Urinary bladder (tissue), 4 donors: Measurements from ENCODE around the gene RANBP3L. TPM values are rescaled to one million over a fixed set of nuclear protein-coding genes. Genes with fewer than 3 reads are reported as not detected.
"Not testable (repeated sequence)": the region's sequence is repeated elsewhere in the genome, so short reads cannot be mapped to it uniquely, and the experiment has no call there.

Experiments used
- DNase-seq: peaks from one replicate; pipeline ENCODE4 v3.0.0-alpha.2; 2015; ENCODE audit errors: extremely low spot score
- H3K27ac ChIP-seq: one replicate; pipeline ENCODE4 v1.5.1; 2013; ENCODE audit warnings: low read depth, mild to moderate bottlenecking, moderate library complexity
- H3K36me3 ChIP-seq: one replicate; pipeline ENCODE4 v1.6.1; 2013; ENCODE audit warnings: mild to moderate bottlenecking, moderate library complexity; ENCODE audit not compliant: insufficient read depth
- H3K4me1 ChIP-seq: one replicate; pipeline ENCODE4 v1.6.1; 2013; ENCODE audit warnings: mild to moderate bottlenecking, moderate library complexity; ENCODE audit not compliant: insufficient read depth
- H3K4me3 ChIP-seq: one replicate; pipeline ENCODE4 v1.5.1; 2013; ENCODE audit warnings: low read depth, low read length
- WGBS: extraction: QIAGEN DNeasy Blood & Tissue Kit; methylation state at CpG from one replicate; pipeline ENCODE4 v1.1.7; 2013; 5-methylcytosine and 5-hydroxymethylcytosine counted together
- polyA plus RNA-seq: library from polyadenylated mRNA; stranded (reverse); fragments of 200-250 nt; gene quantifications from one replicate; pipeline ENCODE4 v1.2.3, GENCODE V29; 2013
- total RNA-seq: library from RNA; depleted of rRNA; stranded (reverse); fragments of >200 nt; gene quantifications from one replicate; pipeline ENCODE4 v1.2.3, GENCODE V29; 2014
- donor health status: healthy with polysubstance abuse.
- donor health status: healthy.

The RANBP3L gene
- total and polyA plus RNA-seq, 2 donors: 5.7 to 38.7 TPM

DNA sequence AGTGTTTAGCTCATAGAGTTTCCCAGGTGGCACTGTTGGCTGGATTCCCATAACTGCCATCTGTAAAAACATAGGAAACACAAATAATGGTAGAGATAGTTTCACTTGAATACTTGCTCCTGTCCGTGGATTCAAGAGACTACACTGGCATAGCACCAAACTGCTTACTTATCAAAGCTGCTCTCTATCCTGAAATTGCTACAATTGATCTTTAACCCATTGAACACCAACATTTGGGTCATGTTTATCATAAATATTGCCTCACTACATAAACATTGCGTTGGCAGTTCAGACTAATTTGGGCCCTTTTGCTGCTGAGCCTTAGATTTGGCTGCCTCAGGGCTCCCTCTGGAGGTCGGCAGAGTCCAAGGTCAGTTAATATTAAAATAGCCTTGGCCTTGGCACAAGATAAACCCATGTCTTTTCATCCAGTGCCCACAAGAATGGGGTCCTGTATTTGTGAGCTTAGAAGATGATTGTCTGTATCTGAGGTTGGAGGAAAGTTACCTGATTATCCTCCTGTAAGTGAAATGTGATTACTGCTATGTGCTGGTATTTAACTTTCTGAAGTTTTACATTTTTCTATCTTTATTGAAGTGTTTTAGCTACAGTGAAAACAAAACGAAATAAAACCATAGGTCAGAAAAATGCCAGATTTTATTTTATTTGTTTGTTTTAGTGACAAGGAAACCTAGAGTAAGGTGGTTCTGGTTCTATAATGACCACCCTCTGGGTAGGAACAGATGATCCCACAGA lies 4.0 kb upstream of the RANBP3L start:
- no peak overlapping the region for H3K27ac ChIP-seq
- no peak for DNase-seq
- WGBS: 27% methylated on average over 4 of the region's 4 CpGs
- H3K36me3 ChIP-seq: no peaks in the 10 kb centered on the region
- peaks cover 3% of the 10 kb centered on the region for H3K4me1 ChIP-seq
- H3K4me3 ChIP-seq: no peak overlapping the region

DNA sequence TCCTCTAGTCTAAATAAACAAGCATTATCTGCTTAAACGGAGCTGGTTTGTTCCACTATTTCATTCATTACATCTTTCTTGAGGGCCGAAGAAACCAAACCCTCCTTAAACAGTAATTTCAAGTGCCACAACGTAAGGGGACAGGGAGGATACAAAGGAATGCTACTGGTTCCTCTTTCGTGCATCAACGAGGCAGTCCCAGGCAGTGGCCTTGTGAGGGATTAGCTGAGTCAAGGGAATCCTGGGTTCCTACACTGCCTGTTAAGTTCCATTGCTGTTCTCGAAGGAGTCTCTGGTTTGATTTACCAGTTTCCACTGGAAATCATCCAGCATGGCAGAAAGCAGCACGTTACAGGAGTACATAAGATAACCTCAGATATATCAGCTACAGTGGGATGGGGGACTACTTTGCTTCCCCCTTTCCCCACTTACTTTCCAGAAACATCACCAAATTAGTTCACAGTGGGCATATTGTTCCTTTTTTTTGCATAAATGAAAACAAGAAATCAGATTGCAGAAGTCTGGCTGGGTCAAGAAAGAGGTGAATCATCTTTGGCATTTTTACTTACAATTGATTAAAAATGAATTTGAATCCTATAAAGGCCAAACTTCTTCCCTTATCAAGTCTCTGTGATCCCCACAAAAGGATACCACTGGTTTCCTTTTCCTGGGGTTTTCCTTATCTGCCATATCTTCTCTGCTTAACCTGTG lies 2.5 kb upstream of the RANBP3L start:
- DNase-seq: no peak
- WGBS: 68% methylated on average over 7 of the region's 7 CpGs
- no peak overlapping the region for H3K27ac ChIP-seq
- peaks cover 3% of the 10 kb centered on the region for H3K4me1 ChIP-seq
- H3K4me3 ChIP-seq: no peak overlapping the region
- H3K36me3 ChIP-seq: no peaks in the 10 kb centered on the region

DNA sequence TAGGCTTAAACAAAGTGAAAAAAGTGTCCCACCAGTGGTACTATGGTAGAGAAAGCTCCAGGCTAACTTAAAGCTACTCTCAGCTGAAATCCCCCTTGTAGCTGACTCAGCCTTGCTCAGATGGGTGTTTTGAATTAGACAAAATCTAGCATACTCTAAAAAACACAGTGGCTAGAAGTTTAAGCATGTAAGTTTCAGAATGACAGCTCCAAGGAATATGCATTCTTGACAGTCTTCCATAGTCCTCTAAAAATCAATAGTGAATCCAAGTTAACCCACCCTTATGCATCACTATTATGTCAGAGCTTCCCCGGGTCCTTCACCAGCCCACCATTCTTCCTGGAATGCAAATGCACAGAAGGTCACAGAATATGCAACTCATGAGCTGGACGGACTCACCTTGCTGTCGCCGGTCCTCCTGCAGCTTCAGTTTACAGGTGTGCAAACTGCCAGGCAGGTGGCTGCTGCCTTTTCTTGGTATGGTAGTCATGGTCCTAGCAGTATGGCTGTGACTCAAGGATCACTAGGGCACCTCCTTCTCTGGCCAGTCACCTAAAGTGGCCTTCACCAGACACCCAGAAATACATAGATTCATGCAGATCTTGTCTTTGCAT lies 668 bp downstream of the RANBP3L start:
- peaks cover 3% of the 10 kb centered on the region for H3K4me1 ChIP-seq

DNA sequence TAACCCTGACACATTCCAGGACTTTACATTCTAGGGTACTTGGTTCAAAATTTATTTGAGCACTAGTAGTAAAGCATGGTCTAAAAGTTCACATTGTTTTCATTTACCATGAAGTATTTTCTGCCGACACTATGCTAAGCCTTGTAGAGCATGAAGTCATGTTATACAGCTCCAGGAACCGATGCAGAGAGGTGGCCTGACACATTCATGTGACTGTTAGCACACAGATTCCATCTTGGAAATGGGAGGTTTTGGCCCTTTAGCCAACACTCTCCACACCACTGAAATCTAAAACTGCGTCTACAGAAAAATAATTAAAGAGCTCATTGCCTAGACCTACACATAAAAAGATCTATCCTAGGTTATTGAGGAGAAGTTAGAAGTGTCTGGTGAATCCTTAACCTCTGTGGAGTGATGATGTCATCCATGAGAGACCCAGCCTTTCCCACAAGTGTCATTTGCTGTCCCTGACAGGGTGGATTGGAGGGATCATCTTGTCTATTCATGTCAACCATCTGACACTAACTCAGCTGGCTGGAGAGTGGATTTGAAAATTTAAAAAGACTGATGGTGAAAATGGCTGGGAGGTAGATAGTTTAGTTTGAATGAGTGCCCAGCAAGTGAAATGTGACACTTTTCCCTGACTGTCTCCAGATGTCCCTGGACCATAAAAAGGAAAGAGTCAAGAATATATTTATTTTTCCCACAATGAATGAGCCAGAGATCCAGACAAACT lies 1.3 kb downstream of the RANBP3L start:
- no peak overlapping the region for H3K4me3 ChIP-seq
- WGBS: 43% methylated on average over 3 of the region's 3 CpGs
- H3K27ac ChIP-seq: no peak overlapping the region
- DNase-seq: no peak
- no peaks in the 10 kb centered on the region for H3K36me3 ChIP-seq
- peaks cover 3% of the 10 kb centered on the region for H3K4me1 ChIP-seq

More for the DNA sequence above, 668 bp downstream of the RANBP3L start:
- H3K27ac ChIP-seq: no peak overlapping the region
- no peak overlapping the region for H3K4me3 ChIP-seq
- WGBS: 55% methylated on average over 4 of the region's 4 CpGs
- no peak for DNase-seq
- H3K36me3 ChIP-seq: no peaks in the 10 kb centered on the region

DNA sequence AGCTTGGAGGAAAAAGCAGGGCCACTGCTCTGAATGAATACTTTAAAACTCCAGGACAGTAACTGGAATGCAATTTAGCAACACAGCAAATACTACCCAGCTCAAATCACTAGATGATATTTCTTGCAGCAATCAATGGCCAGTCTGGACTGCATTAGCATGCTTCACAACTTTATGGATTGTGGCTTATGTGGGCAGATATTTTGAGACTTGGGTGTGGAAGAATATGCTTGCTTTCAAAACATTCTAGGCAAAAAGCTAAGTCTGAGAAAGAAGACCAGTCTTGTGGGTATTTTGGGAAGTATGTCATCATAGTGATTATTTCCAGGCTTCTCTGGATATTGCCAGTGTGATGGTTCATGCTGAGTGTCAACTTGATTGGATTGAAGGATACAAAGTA lies 3.1 kb downstream of the RANBP3L start:
- Histone ChIP-seq H3K36me3 (no peaks in the 10 kb centered on the region), H3K27ac (no peak overlapping the region), H3K4me1 (peaks cover 3% of the 10 kb centered on the region), H3K4me3 (no peak overlapping the region)
- DNase-seq: no peak

DNA sequence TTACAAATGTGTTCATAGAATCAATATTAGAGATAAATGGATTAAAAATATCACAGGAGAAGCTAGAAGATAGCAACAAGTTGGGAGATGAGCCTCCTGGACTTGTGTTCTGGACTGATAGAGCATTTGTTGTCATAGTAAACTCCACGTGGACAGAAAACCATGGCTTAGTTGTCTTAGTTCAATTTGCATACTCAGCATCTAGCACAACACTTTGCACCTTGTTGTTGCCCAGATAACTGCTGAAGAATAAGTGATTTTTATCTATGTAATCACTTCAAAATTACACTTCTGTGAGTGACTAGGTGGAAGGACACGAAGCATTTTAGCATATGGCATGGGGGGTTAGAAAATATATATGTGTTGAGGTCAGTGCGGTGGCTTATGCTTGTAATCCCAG lies 4.0 kb downstream of the RANBP3L start:
- peaks cover 3% of the 10 kb centered on the region for H3K4me1 ChIP-seq
- DNase-seq: no peak
- H3K36me3 ChIP-seq: no peaks in the 10 kb centered on the region
- H3K27ac ChIP-seq: no peak overlapping the region
- WGBS: 94% methylated on average over 3 of the region's 3 CpGs
- no peak overlapping the region for H3K4me3 ChIP-seq

DNA sequence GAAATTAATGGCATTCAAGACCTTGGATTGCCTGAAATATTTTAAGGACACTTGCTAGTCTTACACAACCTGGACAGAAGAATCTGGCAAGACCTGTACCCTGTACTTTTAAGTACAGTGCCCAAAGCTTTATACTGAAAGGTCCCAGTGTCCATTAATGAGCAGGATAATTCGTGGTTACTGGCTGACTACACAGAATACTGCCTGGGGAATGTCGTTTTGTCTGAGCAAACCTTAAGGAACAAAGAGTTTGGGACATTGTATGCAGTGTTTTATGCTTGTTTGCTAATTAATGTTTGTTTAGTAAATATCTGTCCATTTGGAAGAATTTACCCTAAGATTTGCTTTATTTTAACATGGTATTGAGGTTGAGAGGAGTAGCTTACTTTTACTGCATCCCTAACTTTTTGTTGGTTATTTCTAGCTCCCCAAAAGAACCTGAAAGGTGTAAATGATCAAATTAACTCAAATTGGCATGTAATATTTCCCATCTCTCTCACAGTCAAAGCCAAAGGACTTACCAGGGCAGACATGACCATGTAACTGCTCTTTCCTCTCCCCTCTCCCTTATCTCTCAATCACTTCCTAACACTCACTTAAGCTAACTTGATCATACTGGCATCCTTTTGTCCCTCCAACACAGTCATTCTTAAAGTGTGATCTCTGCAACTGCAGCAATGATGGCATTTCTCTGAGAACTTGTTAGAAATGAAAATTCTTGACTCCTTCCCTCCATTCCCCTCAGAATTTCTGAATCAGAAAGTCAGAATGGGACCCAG lies 15.7 kb downstream of the RANBP3L start:
- Histone ChIP-seq H3K27ac (no peak overlapping the region), H3K4me1 (no peaks in the 10 kb centered on the region), H3K36me3 (no peaks in the 10 kb centered on the region), H3K4me3 (no peak overlapping the region)
- 72% methylated on average over 2 of the region's 2 CpGs for WGBS
- no peak for DNase-seq

DNA sequence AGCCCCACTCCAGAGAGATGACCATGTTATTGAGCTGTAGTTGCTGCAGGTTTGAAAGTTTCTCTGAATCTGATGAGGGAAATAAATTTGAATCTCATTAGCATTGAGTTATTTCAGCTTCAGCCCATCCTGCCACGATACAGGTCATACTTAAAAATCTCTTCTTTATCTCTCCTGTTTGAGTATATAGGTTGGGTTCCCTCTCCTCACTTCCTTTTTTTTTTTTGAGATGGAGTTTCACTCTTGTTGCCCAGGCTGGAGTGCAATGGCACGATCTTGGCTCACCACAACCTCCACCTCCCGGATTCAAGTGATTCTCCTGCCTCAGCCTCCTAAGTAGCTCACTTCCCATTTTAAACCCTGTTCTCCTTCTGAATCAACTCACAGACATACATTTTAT lies 17.9 kb downstream of the RANBP3L start:
- WGBS: 88% methylated on average over 3 of the region's 3 CpGs

DNA sequence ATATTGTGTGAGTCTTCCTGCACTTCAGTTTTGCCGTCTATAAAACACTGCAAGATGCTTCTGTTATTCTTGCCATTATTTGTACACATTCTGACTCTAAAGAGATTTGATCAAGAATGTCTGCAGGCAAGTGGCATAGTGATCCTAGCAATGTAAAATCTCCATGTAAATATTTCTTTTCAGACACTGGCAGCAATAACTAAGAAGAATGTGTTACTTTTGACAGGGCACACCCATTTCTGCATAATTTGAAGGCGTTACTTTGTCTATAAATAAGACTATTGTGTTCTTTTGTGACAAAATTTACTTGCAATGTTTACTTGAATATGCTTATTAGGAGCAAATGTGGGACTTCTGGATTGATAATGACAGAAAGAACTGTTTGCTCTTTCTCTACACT lies 20.1 kb downstream of the RANBP3L start:
- no peaks in the 10 kb centered on the region for H3K4me1 ChIP-seq
- WGBS: 82% methylated on average over 2 of the region's 2 CpGs
- H3K36me3 ChIP-seq: no peaks in the 10 kb centered on the region
- no peak for DNase-seq
- no peak overlapping the region for H3K4me3 ChIP-seq
- H3K27ac ChIP-seq: no peak overlapping the region

More for the DNA sequence above, 17.9 kb downstream of the RANBP3L start:
- not testable (repeated sequence) for H3K36me3 ChIP-seq, H3K27ac ChIP-seq, H3K4me1 ChIP-seq, DNase-seq, H3K4me3 ChIP-seq

DNA sequence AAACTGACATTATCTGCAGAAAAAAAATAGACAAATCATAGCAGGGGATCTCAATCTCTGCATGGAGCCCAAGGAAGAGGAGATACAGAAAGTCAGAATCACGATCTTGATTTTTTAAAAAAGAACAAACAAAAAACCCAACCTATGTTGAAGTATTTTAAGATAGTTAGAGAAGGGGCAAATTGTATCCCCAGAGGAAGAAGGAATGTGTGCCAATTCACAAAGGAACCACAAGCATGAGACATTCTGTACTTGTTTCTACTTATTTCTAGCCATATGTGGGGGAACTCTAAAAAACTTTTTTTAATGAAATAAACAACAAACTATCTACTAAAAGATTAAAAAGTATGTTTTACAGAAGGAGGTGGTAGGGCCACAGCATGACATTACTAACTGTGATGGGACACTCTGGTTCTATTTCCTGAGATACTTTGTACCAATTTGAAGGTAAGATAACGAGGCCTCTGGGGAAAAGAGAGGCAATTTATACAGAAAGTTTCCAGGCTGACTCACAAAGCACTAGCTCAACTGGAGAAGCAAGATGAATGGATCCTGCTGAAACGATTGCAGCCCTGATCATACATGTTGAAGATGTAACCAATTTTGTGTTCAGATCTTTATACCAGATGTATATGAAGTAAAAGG lies 22.5 kb downstream of the RANBP3L start:
- WGBS: 54% methylated on average over 3 of the region's 3 CpGs
- Histone ChIP-seq H3K4me1 (no peaks in the 10 kb centered on the region), H3K36me3 (no peaks in the 10 kb centered on the region), H3K4me3 (no peak overlapping the region), H3K27ac (no peak overlapping the region)
- DNase-seq: no peak

DNA sequence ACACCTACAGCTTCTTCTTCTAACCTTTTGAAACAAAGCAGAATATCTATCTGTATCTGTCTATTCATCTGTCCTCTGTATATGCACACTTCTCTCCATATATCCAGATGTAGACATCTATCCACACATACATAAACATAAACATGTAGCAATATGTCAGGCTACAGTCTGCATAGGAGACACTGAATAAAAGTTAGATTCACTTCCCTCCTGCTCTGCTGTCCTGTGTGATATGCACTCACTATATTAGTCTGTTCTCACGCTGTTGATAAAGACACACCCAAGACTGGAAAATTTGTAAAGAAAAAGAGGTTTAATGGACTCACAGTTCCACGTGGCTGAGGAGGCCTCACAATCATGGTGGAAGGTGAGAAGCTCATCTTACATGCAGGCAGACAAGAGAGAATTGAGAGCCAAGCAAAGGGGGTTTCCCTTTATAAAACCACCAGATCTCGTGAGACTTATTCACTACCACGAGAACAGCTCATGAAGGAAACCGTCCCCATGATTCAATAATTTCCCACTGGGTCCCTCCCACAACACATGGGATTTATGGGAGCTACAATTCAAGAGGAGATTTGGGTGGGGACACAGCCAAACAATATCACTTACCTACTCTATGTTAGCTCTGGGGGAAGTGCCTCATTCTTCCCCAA lies 24.1 kb downstream of the RANBP3L start:
- DNase-seq: no peak
- 84% methylated on average over 5 of the region's 5 CpGs for WGBS
- Histone ChIP-seq H3K4me1 (no peaks in the 10 kb centered on the region), H3K36me3 (no peaks in the 10 kb centered on the region), H3K27ac (no peak overlapping the region), H3K4me3 (no peak overlapping the region)

DNA sequence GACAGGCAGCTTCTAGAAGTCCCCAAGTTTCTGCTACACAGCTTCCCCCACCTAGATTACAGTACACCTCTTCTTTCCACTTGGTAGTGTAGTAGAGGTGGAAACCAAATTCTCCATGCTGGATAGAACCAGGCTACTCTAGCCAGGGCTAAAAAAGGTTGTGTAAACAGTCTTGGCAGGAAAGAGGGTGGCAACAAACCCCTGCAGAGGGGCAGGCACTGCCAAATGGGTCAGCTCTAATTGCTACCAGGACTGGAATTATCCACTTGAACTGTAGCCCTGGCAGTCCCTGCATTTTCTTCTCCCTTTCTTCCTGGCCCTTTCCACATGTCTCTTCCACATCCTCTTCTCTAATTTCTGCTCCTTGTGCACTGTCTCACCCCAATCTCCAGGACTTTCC lies 24.8 kb downstream of the RANBP3L start:
- no peaks in the 10 kb centered on the region for H3K4me1 ChIP-seq
- no peak for DNase-seq
- H3K27ac ChIP-seq: no peak overlapping the region
- no peaks in the 10 kb centered on the region for H3K36me3 ChIP-seq
- no peak overlapping the region for H3K4me3 ChIP-seq
